IPS-20b (cell line): Measurements from ENCODE around the gene UBAP1L.

ENCODE experiments used
- H3K27ac ChIP-seq: one replicate; pipeline ENCODE4 v1.5.1; 2013; ENCODE audit warnings: low read length
- H3K27me3 ChIP-seq: 2 replicates; pipeline ENCODE4 v1.6.1; 2013; ENCODE audit warnings: mild to moderate bottlenecking, low read length, inconsistent platforms; ENCODE audit not compliant: insufficient read depth
- H3K36me3 ChIP-seq: 2 replicates; pipeline ENCODE4 v1.6.1; 2013; ENCODE audit warnings: low read depth, mild to moderate bottlenecking, inconsistent platforms, low read length, moderate library complexity; ENCODE audit not compliant: insufficient read depth
- H3K4me1 ChIP-seq: 2 replicates; pipeline ENCODE4 v1.6.1; 2013; ENCODE audit warnings: mild to moderate bottlenecking, control low read depth, inconsistent platforms, low read length, moderate library complexity; ENCODE audit not compliant: insufficient read depth
- H3K4me3 ChIP-seq: 2 replicates; pipeline ENCODE4 v1.5.1; 2013; ENCODE audit warnings: mild to moderate bottlenecking, low read length, inconsistent platforms
- H3K9ac ChIP-seq: 2 replicates; pipeline ENCODE4 v1.6.1; 2013; ENCODE audit warnings: low read depth, mild to moderate bottlenecking, inconsistent platforms, low read length, moderate library complexity
- H3K9me3 ChIP-seq: 2 replicates; pipeline ENCODE4 v1.6.1; 2013; ENCODE audit warnings: mild to moderate bottlenecking, low read depth, low read length, inconsistent platforms; ENCODE audit not compliant: insufficient read depth

Gene UBAP1L

GRCh38 chr15:65069179-65069578, 45.8 kb downstream of the UBAP1L start:
- H3K9ac ChIP-seq = no peak overlapping the region
- no peaks in the 10 kb centered on the region for H3K36me3 ChIP-seq
- H3K4me1 ChIP-seq = peaks cover 21% of the 10 kb centered on the region; the same call in 1 of the 2 replicates
- H3K9me3 ChIP-seq = no peaks in the 10 kb centered on the region; the same call in none of the 2 replicates
- no peak overlapping the region for H3K4me3 ChIP-seq
- peaks cover 23% of the 10 kb centered on the region for H3K27me3 ChIP-seq
- H3K27ac ChIP-seq = no peak overlapping the region

GRCh38 chr15:65068403-65068788, 46.6 kb downstream of the UBAP1L start:
- Histone ChIP-seq H3K9me3 (no peaks in the 10 kb centered on the region; the same call in none of the 2 replicates), H3K4me1 (peaks cover 21% of the 10 kb centered on the region; the same call in 1 of the 2 replicates), H3K27me3 (peaks cover 23% of the 10 kb centered on the region), H3K9ac (peak overlapping the region; percentile 59; the same call in 1 of the 2 replicates), H3K27ac (no peak overlapping the region), H3K4me3 (peak overlapping the region; percentile 78; the same call in 1 of the 2 replicates), H3K36me3 (no peaks in the 10 kb centered on the region)

GRCh38 chr15:65067645-65068402, 47.2 kb downstream of the UBAP1L start, which contains the start of gene RASL12:
TSS of gene RASL12 (minus strand) at chr15:65067991. CDS start at chr15:65067835, 156 bp downstream.
- Histone ChIP-seq H3K9ac (peak within 1 kb of the TSS; percentile 59; the same call in 1 of the 2 replicates), H3K27me3 (peaks cover 23% of the 10 kb centered on the region), H3K27ac (no peak within 1 kb of the TSS), H3K4me1 (peaks cover 21% of the 10 kb centered on the region; the same call in 1 of the 2 replicates), H3K36me3 (no peaks in the 10 kb centered on the region), H3K4me3 (peak within 1 kb of the TSS; percentile 78), H3K9me3 (no peaks in the 10 kb centered on the region; the same call in 1 of the 2 replicates)

GRCh38 chr15:65067317-65067644, 47.7 kb downstream of the UBAP1L start:
- H3K9me3 ChIP-seq = no peaks in the 10 kb centered on the region
- H3K9ac ChIP-seq = peak overlapping the region; percentile 59; the same call in 1 of the 2 replicates
- no peaks in the 10 kb centered on the region for H3K36me3 ChIP-seq
- peaks cover 21% of the 10 kb centered on the region; the same call in 1 of the 2 replicates for H3K4me1 ChIP-seq
- peak overlapping the region; percentile 78 for H3K4me3 ChIP-seq
- no peak overlapping the region for H3K27ac ChIP-seq
- H3K27me3 ChIP-seq = peaks cover 23% of the 10 kb centered on the region

GRCh38 chr15:65066635-65067316, 48.2 kb downstream of the UBAP1L start:
- peaks cover 23% of the 10 kb centered on the region for H3K27me3 ChIP-seq
- H3K27ac ChIP-seq = no peak overlapping the region
- H3K4me1 ChIP-seq = peaks cover 21% of the 10 kb centered on the region; the same call in 1 of the 2 replicates
- H3K36me3 ChIP-seq = no peaks in the 10 kb centered on the region
- H3K4me3 ChIP-seq = peak overlapping the region; percentile 78
- peak overlapping the region; percentile 59; the same call in 1 of the 2 replicates for H3K9ac ChIP-seq
- no peaks in the 10 kb centered on the region for H3K9me3 ChIP-seq

GRCh38 chr15:65066001-65066634, 48.9 kb downstream of the UBAP1L start:
- peak overlapping the region; percentile 78 for H3K4me3 ChIP-seq
- no peaks in the 10 kb centered on the region for H3K9me3 ChIP-seq
- no peak overlapping the region for H3K27ac ChIP-seq
- H3K36me3 ChIP-seq = no peaks in the 10 kb centered on the region
- H3K9ac ChIP-seq = no peak overlapping the region
- H3K27me3 ChIP-seq = peaks cover 23% of the 10 kb centered on the region
- peaks cover 21% of the 10 kb centered on the region; the same call in 1 of the 2 replicates for H3K4me1 ChIP-seq

- Histone ChIP-seq H3K36me3 (no peaks in the 10 kb centered on the region), H3K9me3 (no peaks in the 10 kb centered on the region), H3K27me3 (peaks cover 12% of the 10 kb centered on the region), H3K9ac (no peak overlapping the region), H3K4me3 (no peak overlapping the region), H3K4me1 (peaks cover 16% of the 10 kb centered on the region; the same call in 1 of the 2 replicates), H3K27ac (no peak overlapping the region)
Measured at GRCh38 chr15:65062726-65063125, 52.3 kb downstream of the UBAP1L start.

- no peak overlapping the region for H3K27ac ChIP-seq
- no peaks in the 10 kb centered on the region for H3K36me3 ChIP-seq
- no peaks in the 10 kb centered on the region for H3K9me3 ChIP-seq
- no peak overlapping the region for H3K9ac ChIP-seq
- H3K4me3 ChIP-seq = no peak overlapping the region
- peaks cover 6% of the 10 kb centered on the region; the same call in 1 of the 2 replicates for H3K27me3 ChIP-seq
- H3K4me1 ChIP-seq = peaks cover 13% of the 10 kb centered on the region; the same call in 1 of the 2 replicates
Measured at GRCh38 chr15:65062061-65062460, 52.9 kb downstream of the UBAP1L start.

- Histone ChIP-seq H3K9me3 (no peaks in the 10 kb centered on the region), H3K27me3 (no peaks in the 10 kb centered on the region), H3K27ac (no peak overlapping the region), H3K4me3 (no peak overlapping the region), H3K36me3 (no peaks in the 10 kb centered on the region), H3K4me1 (peaks cover 1% of the 10 kb centered on the region; the same call in 1 of the 2 replicates), H3K9ac (no peak overlapping the region)
Measured at GRCh38 chr15:65060641-65061397, 54.2 kb downstream of the UBAP1L start.

GRCh38 chr15:65059931-65060596, 54.9 kb downstream of the UBAP1L start:
- Histone ChIP-seq H3K9me3 (no peaks in the 10 kb centered on the region), H3K4me3 (no peak overlapping the region), H3K36me3 (no peaks in the 10 kb centered on the region), H3K27me3 (no peaks in the 10 kb centered on the region), H3K9ac (no peak overlapping the region), H3K27ac (no peak overlapping the region), H3K4me1 (no peaks in the 10 kb centered on the region)
